ENCODE data around the gene TPMT.

TPMT gene

GRCh38 chr6:18154507-18155149 is at the start of gene TPMT:
TSS of gene TPMT (minus strand) at chr6:18155077. CDS start at chr6:18149127, 5,950 bp downstream.
- no peak for DNase-seq (ENCODE audit: extremely low read depth, low read depth)
- TF ChIP-seq CTCF (IDR thresholded peaks at IDR 0.05; ENCODE audit: low read depth, low read length) = no peak

GRCh38 chr6:18203786-18204185 is 48.9 kb upstream of the TPMT start:
- no peak for TF ChIP-seq CTCF (IDR thresholded peaks at IDR 0.05; ENCODE audit: low read depth, low read length)
- no peak for DNase-seq (ENCODE audit: extremely low read depth, low read depth)

- TF ChIP-seq CTCF (IDR thresholded peaks at IDR 0.05; ENCODE audit: low read depth, low read length) = no peak
- DNase-seq (ENCODE audit: extremely low read depth, low read depth) = no peak
Observed at GRCh38 chr6:18192026-18192425, 37.1 kb upstream of the TPMT start.

GRCh38 chr6:18189196-18189595 is 34.3 kb upstream of the TPMT start:
- no peak for DNase-seq (ENCODE audit: extremely low read depth, low read depth)
- no peak for TF ChIP-seq CTCF (IDR thresholded peaks at IDR 0.05; ENCODE audit: low read depth, low read length)

- DNase-seq (ENCODE audit: extremely low read depth, low read depth) = no peak
- no peak for TF ChIP-seq CTCF (IDR thresholded peaks at IDR 0.05; ENCODE audit: low read depth, low read length)
Observed at GRCh38 chr6:18187701-18188100, 32.8 kb upstream of the TPMT start.

GRCh38 chr6:18186540-18187250 is 31.8 kb upstream of the TPMT start:
- DNase-seq (ENCODE audit: extremely low read depth, low read depth) = no peak
- TF ChIP-seq CTCF (IDR thresholded peaks at IDR 0.05; ENCODE audit: low read depth, low read length) = no peak

GRCh38 chr6:18186033-18186432 is 31.2 kb upstream of the TPMT start:
- TF ChIP-seq CTCF (IDR thresholded peaks at IDR 0.05; ENCODE audit: low read depth, low read length) = no peak
- DNase-seq (ENCODE audit: extremely low read depth, low read depth) = no peak
